K562 (cell line): ENCODE results near the gene AGAP3. TPM values are rescaled to one million over a fixed set of nuclear protein-coding genes. Genes with fewer than 3 reads are reported as not detected.

Experiments used
- ATAC-seq: fragments of 200-7000 bp; cut with Tn5 transposase; 3 replicates; pipeline ENCODE4 v1.9.1; 2020; ENCODE audit warnings: moderate library complexity
- BruUV-seq: library from RNA; stranded (reverse); fragments of 400-500 nt; replicated peaks from 2 replicates; lab custom pipeline; 2021; lab: Mats Ljungman, UMichigan
- CTCF ChIA-PET: fragments of 300-600 bp; formaldehyde crosslinking; extraction: SDS; loops from one replicate; lab custom pipeline; 2021; ENCODE audit warnings: low intra/inter-chr PET ratio; lab: Yijun Ruan, JAX
- POLR2A ChIA-PET: fragments of 300-600, 350-650 bp; sonication (Branson Sonifier 250); formaldehyde crosslinking; extraction: SDS; loops from one replicate; lab custom pipeline; 2021; ENCODE audit warnings: antibody characterized with exemption, inconsistent platforms; lab: Yijun Ruan, JAX
- DNase-seq, 4 experiments: peaks; one replicate each; pipeline versions ENCODE4 v3.0.0 to v3.0.0-alpha.2; 2011 to 2018; ENCODE audit warnings: low spot score in 3 of 4, mixed read lengths in 3 of 4; ENCODE audit errors: extremely low read depth in 1 of 4
- FAIRE-seq: peaks from 2 replicates; lab custom pipeline; 2011; peaks lifted over from hg19 to GRCh38; lab: Jason Lieb, UNC
- H2AFZ ChIP-seq: 2 replicates; pipeline ENCODE4 v1.6.0; 2011; ENCODE audit warnings: low read depth, low read length, control low read depth, inconsistent platforms
- H3K27ac ChIP-seq: fragments of 200-600 bp; 3 replicates; pipeline ENCODE4 v1.8.0; 2011; ENCODE audit warnings: low read depth, mild to moderate bottlenecking, control low read depth, inconsistent platforms, low read length, moderate library complexity, mixed read lengths; ENCODE audit errors: extremely low read depth
- H3K27me3 ChIP-seq, 2 experiments: fragments of 300-600 bp in 1 of 2; 2 replicates in 1 of 2; 3 replicates in 1 of 2; pipeline versions ENCODE4 v1.6.0 to v1.8.0; 2011; ENCODE audit warnings: inconsistent platforms in 2 of 2, low read length in 2 of 2, mild to moderate bottlenecking in 1 of 2, mixed read lengths in 1 of 2, moderate library complexity in 1 of 2; ENCODE audit not compliant: control insufficient read depth in 2 of 2, insufficient read depth in 2 of 2
- H3K36me3 ChIP-seq: fragments of 300-600 bp; 3 replicates; pipeline ENCODE4 v1.8.0; 2011; ENCODE audit warnings: mild to moderate bottlenecking, low read length, inconsistent platforms; ENCODE audit not compliant: control insufficient read depth, insufficient read depth
- H3K4me1 ChIP-seq, 2 experiments: fragments of 200-600 bp in 1 of 2; replicated peaks in 1 of 2; 2 replicates in 1 of 2; 3 replicates in 1 of 2; pipeline versions ENCODE4 v1.5.1 to v1.8.0; 2011; ENCODE audit warnings: inconsistent platforms in 2 of 2, low read length in 2 of 2, mild to moderate bottlenecking in 1 of 2, mixed read lengths in 1 of 2, moderate library complexity in 1 of 2; ENCODE audit not compliant: control insufficient read depth in 2 of 2, insufficient read depth in 2 of 2
- H3K4me2 ChIP-seq: 2 replicates; pipeline ENCODE4 v1.6.1; 2011; ENCODE audit warnings: low read length, control low read depth, inconsistent platforms, mixed read lengths; ENCODE audit not compliant: insufficient read depth
- H3K4me3 ChIP-seq: fragments of 200-600 bp; sonication (generic), shearing (Covaris generic); 2 replicates; pipeline ENCODE4 v1.5.1; 2016; ENCODE audit warnings: control low read depth, inconsistent platforms
- H3K79me2 ChIP-seq: fragments of 200-600 bp; 3 replicates; pipeline ENCODE4 v1.8.0; 2011; ENCODE audit warnings: low read length, inconsistent platforms; ENCODE audit not compliant: control insufficient read depth, insufficient read depth
- H3K9ac ChIP-seq, 2 experiments: 2 replicates each; pipeline versions ENCODE4 v1.6.0 to v1.6.1; 2011; ENCODE audit warnings: low read depth in 2 of 2, low read length in 2 of 2, control low read depth in 1 of 2, inconsistent platforms in 1 of 2, mild to moderate bottlenecking in 1 of 2, mixed read lengths in 1 of 2; ENCODE audit not compliant: insufficient read depth in 1 of 2
- H3K9me1 ChIP-seq: one replicate; pipeline ENCODE4 v1.6.0; 2011; ENCODE audit warnings: inconsistent platforms, mild to moderate bottlenecking, low read length, moderate library complexity; ENCODE audit not compliant: control insufficient read depth, insufficient read depth
- H3K9me3 ChIP-seq: replicated peaks from 2 replicates; pipeline ENCODE4 v1.5.1; 2011; ENCODE audit warnings: low read depth, low read length, inconsistent platforms; ENCODE audit not compliant: control insufficient read depth, insufficient read depth
- H4K20me1 ChIP-seq: replicated peaks from 2 replicates; pipeline ENCODE4 v1.6.1; 2011; ENCODE audit warnings: low read length, inconsistent platforms, mixed read lengths; ENCODE audit not compliant: control insufficient read depth, insufficient read depth
- ARID2 ChIP-seq: fragments of 450-650 bp; IDR thresholded peaks from 2 replicates; pipeline ENCODE4 v1.6.1; 2017; ENCODE audit warnings: antibody characterized with exemption, mild to moderate bottlenecking
- BCOR ChIP-seq: fragments of 450-650 bp; IDR thresholded peaks from 2 replicates; pipeline ENCODE4 v1.6.1; 2016
- ELK3 ChIP-seq: fragments of 450-650 bp; formaldehyde crosslinking; IDR thresholded peaks from 2 replicates; pipeline ENCODE4 v1.4.0; 2020; ENCODE audit warnings: mild to moderate bottlenecking
- FOXJ2 ChIP-seq: fragments of 200-800 bp; sonication (Bioruptor generic); IDR thresholded peaks from 2 replicates; pipeline ENCODE4 v1.6.1; 2016; ENCODE audit warnings: missing genetic modification characterization, missing compliant biosample characterization
- HES1 ChIP-seq: fragments of 450-650 bp; IDR thresholded peaks from 2 replicates; pipeline ENCODE4 v1.6.1; 2016; ENCODE audit warnings: low read depth, mild to moderate bottlenecking, moderate library complexity
- PHF20 ChIP-seq: fragments of 450-650 bp; IDR thresholded peaks from 2 replicates; pipeline ENCODE4 v1.6.1; 2018; ENCODE audit not compliant: partially characterized antibody
- SRF ChIP-seq, 2 experiments: fragments of 250-450, 450-650 bp in 1 of 2; sonication (Bioruptor Pico) in 1 of 2; sonication (generic) in 1 of 2; formaldehyde crosslinking; IDR thresholded peaks; 2 replicates each; pipeline versions ENCODE4 v1.5.0 to v1.5.1; 2020 to 2022; ENCODE audit warnings: mild to moderate bottlenecking in 1 of 2, missing genetic modification reagents in 1 of 2
- SRSF7 ChIP-seq: fragments of 200-400 bp; formaldehyde crosslinking; optimal IDR thresholded peaks from 2 replicates; pipeline ENCODE3; 2017; ENCODE audit warnings: mild to moderate bottlenecking, low read depth, low read length
- TOE1 ChIP-seq, 2 experiments: fragments of 450-650 bp in 1 of 2; sonication (generic) in 1 of 2; formaldehyde crosslinking in 1 of 2; IDR thresholded peaks; 2 replicates each; pipeline versions ENCODE4 v1.7.1 to v1.8.0; 2016 to 2022; ENCODE audit warnings: borderline replicate concordance in 2 of 2, mild to moderate bottlenecking in 2 of 2, antibody characterized with exemption in 1 of 2, inconsistent platforms in 1 of 2, low read depth in 1 of 2, missing genetic modification reagents in 1 of 2, moderate library complexity in 1 of 2
- ZFP1 ChIP-seq: fragments of 450-650 bp; formaldehyde crosslinking; IDR thresholded peaks from 2 replicates; pipeline ENCODE4 v1.4.0; 2020; ENCODE audit warnings: mild to moderate bottlenecking, mixed read lengths
- ZFP36 ChIP-seq: fragments of 150-350 bp; IDR thresholded peaks from 2 replicates; pipeline ENCODE4 v1.6.1; 2018; ENCODE audit warnings: low read length, low read depth; ENCODE audit not compliant: partially characterized antibody
- ZNF316 ChIP-seq: fragments of 450-650 bp; IDR thresholded peaks from 2 replicates; pipeline ENCODE4 v1.6.1; 2016
- ZNF436 ChIP-seq: fragments of 250-450, 450-650 bp; sonication (Bioruptor Pico); formaldehyde crosslinking; IDR thresholded peaks from 2 replicates; pipeline ENCODE4 v1.7.0; 2020; ENCODE audit warnings: mild to moderate bottlenecking
- ZNF592 ChIP-seq: fragments of 450-650 bp; IDR thresholded peaks from 2 replicates; pipeline ENCODE4 v1.6.1; 2017; ENCODE audit warnings: antibody characterized with exemption, mild to moderate bottlenecking
- ZNF830 ChIP-seq: fragments of 250-450 bp; sonication (Bioruptor Pico); IDR thresholded peaks from 2 replicates; pipeline ENCODE4 v1.5.0; 2021; ENCODE audit warnings: mild to moderate bottlenecking
- WGBS: fragments of 100-300 bp; shearing (Covaris generic); methylation state at CpG from one replicate; pipeline ENCODE4 v1.1.6; 2016; ENCODE audit warnings: low coverage, mixed read lengths; ENCODE audit not compliant: insufficient coverage; ENCODE audit errors: missing lambda C conversion rate; 5-methylcytosine and 5-hydroxymethylcytosine counted together
- in situ Hi-C: fragments of 300-500 bp; cut with MboI; formaldehyde crosslinking; loops from 4 replicates; pipeline ENCODE4 v1.15.0; 2018; ENCODE audit warnings: inconsistent platforms, mixed read lengths
- intact Hi-C: fragments of 100-400 bp; cut with micrococcal nuclease; formaldehyde crosslinking; loops from 2 replicates; pipeline ENCODE4 v1.14.2; 2022
- polyA plus RNA-seq, 8 experiments: library from polyadenylated mRNA; depleted of rRNA in 4 of 8; stranded (reverse) in 5 of 8; unstranded in 3 of 8; fragments of >200 nt; fragmentation: Nextera tagmentation in 2 of 8; fragmentation: Illumina TruSeq in 1 of 8; extraction: Ambion mirVana in 2 of 8; extraction: Trizol in 1 of 8; gene quantifications; 2 replicates each; pipeline versions ENCODE4 v1.2.1 to v1.2.3, GENCODE V29; 2011 to 2014; ENCODE audit warnings: inconsistent platforms in 1 of 8, missing spikeins in 1 of 8
- total RNA-seq, 7 experiments: library from RNA; depleted of rRNA in 6 of 7; stranded (reverse); fragments of >200 nt in 6 of 7; fragmentation: Illumina TruSeq in 2 of 7; extraction: Trizol in 2 of 7; gene quantifications; 2 replicates each; pipeline versions ENCODE4 v1.2.1 to v1.2.3, GENCODE V29; 2011 to 2021; ENCODE audit warnings: low replicate concordance in 1 of 7

AGAP3 gene
- total and polyA plus RNA-seq, 9 of the 15 experiments (the other 6 are each of a cell fraction or from before 2014, with no cell fraction given) = 3.4 to 208 (median 62.2) TPM

DNA sequence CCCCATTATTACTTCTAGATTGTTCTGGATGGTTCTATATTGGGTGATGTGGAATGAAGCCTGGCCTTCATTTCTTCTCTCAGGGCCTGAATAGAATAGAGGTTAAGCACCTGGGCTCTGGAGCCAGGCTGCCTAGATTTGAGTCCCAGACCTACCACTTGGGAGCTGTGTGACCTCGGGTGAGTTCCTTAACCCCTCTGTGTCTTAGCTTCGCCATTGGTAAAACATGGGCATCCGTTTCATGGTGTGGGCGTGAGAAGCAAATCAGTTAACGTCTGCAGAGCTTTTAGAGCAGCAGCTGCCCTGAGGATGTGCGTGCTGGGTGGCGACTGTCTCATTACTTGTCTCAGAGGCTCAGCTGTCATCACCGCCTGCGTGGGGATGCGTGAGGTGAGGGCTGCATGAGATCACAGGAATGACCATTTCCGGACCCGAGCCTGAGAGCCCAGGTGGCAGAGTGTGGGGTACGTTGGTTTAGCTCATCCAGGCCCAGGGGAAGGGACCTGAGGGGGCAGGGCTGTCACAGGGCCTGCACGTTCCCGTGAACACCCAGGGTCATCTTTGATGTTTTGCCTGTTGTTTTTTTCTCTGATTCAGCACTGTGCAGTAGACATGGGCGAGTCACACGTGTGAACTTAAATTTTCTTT lies 9.7 kb downstream of the AGAP3 start:
- H3K4me1 ChIP-seq = peaks cover 2 to 28% of the 10 kb centered on the region in 2 experiments; a peak in 3 of 5 replicates
- H3K4me2 ChIP-seq = no peak overlapping the region
- H3K9ac ChIP-seq = peak overlapping the region in 1 of 2 experiments; percentile 47; a peak in 1 of 4 replicates
- H3K36me3 ChIP-seq = peaks cover 78% of the 10 kb centered on the region; the same call in 2 of the 3 replicates
- ATAC-seq = no peak
- H4K20me1 ChIP-seq = peaks cover 46% of the 10 kb centered on the region
- no peaks in the 10 kb centered on the region for H3K9me3 ChIP-seq
- DNase-seq = no peak
- CTCF ChIA-PET = no interaction called here
- POLR2A ChIA-PET = interaction anchor here (0.7 to 4.4 kb wide), 6 partner anchors 8 to 32 kb away, joined by 3 to 31 read pairs (median 6); partner anchors contain the start of gene AGAP3
- H3K4me3 ChIP-seq = no peak overlapping the region
- in situ Hi-C loops = no loop called here
- H3K79me2 ChIP-seq = peaks cover 96% of the 10 kb centered on the region
- H3K27me3 ChIP-seq = no peaks in the 10 kb centered on the region
- WGBS = 88% methylated on average over 17 of the region's 17 CpGs
- H3K27ac ChIP-seq = no peak overlapping the region
- intact Hi-C loops = loop anchor here (10.0 kb wide), 1 partner anchor 311 kb away; no protein-coding TSS in a partner anchor
- no TSS peak for BruUV-seq
- H3K9me1 ChIP-seq = peaks cover 9% of the 10 kb centered on the region
- no peak for FAIRE-seq
- H2AFZ ChIP-seq = no peak overlapping the region
- TF ChIP-seq PHF20 (no peak), ZFP36 (peak; percentile 60), ZNF316 (0 out of 2 replicates have a peak, but pooled peaks have one; percentile 11), ARID2 (no peak), SRSF7 (no peak), ELK3 (CRISPR knock-in tag) (no peak), ZNF830 (no peak), TOE1 (IDR thresholded peaks at IDR 0.05; ENCODE audit: borderline replicate concordance) (no peak), TOE1 (CRISPR knock-in tag; IDR thresholded peaks at IDR 0.05; ENCODE audit: borderline replicate concordance, low read depth) (no peak), ZFP1 (CRISPR knock-in tag) (no peak), BCOR (peak; percentile 72), HES1 (no peak), ZNF592 (no peak), SRF (CRISPR knock-in tag; IDR thresholded peaks at IDR 0.05) (no peak), FOXJ2 (tag) (no peak), ZNF436 (CRISPR knock-in tag) (no peak)
